HG03039 (cell line): ENCODE data around the gene SCML1.

Experiments
- ATAC-seq: cut with Tn5 transposase; IDR thresholded peaks from one replicate; pipeline ENCODE4 v1.9.1; 2021; ENCODE audit warnings: mild to moderate bottlenecking, moderate library complexity; ENCODE audit not compliant: unreplicated experiment

The SCML1 gene

DNA sequence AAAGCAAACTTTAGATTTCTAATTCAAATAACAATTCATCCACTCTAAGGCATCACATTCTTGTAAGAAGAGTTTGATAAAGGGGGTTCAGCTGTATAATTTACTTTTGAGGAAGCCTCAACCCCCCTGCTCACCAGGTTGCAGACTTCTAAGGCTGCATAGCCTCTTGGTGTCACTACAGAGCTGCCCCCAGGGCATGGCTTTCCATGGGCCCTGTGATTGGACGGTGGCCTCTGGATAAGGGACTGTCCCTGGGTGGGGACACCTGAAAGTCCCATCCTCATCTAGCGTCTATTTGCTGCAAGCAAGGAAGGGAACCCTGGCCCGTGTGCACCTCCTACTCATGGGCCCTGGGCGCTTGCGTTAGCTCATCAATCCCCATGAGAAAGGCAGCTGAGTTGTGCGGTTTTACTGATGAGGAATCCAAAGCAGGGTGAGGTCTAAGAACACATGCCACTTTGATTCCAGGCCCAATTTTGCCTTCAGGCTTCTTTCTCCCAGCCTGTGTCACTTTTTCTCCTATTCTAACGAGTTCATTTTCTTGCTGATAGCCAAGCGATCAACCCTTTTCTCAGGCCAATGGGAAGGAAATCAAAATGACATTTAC is 51.8 kb downstream of the SCML1 start:
- no peak for ATAC-seq

DNA sequence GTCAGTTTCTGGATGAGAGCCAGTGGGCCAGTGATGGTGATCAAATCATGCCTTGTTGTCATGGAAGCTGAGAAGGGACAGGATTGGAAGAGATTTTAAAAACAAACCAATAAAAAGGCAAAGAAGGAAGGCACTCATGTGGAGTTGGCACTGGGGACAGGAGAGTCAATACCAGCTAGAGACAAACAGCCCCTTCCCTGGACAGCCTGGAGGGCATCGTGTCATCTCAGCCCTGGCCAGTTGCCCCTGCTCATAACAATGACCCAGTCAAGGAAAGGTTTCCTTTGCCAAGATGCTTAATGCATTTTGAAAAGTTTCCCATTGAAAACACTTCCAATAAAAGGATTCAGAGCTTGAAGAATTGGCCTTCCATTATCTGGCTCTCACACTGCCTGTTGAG is 55.5 kb downstream of the SCML1 start:
- ATAC-seq: no peak

DNA sequence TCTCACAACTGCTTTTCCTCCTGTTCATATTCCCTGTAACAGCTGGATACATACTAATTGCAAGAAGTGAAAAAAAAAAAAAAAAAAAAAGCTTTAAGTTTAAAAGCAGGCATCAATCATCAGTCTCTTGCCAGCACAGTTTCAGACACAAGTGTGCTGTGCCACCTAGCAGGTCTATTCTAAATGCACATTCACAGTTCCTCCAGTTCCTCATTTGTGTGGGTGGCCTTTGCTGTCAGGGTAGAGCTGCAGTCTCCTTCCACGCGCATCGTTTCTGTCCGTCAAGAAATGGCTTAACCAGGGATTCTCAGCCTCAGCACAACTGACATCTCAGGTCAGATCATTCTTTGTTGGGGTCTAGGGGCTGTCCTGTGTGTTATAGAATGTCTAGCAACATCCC is 61.6 kb downstream of the SCML1 start:
- ATAC-seq: no peak

DNA sequence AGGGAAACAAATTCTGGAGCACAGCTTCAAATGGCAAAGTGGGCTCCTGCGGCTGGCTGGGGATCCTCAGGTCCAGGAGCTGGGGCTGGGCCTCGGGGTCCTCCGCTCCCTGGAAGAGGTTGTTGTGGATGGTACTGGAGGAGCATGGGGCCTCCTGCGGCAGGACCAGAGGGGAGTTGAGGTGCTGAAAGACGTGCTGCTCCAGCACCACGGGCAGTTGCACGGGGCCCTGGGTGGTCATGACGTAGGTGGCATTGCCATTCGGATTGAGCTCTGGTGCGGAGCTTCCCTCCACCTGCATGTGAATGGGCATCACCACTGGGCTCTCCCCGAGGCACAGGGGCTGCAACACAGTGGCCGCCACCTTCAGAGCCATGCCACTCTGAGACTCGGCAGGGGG is 64.1 kb downstream of the SCML1 start:
- ATAC-seq: no peak

DNA sequence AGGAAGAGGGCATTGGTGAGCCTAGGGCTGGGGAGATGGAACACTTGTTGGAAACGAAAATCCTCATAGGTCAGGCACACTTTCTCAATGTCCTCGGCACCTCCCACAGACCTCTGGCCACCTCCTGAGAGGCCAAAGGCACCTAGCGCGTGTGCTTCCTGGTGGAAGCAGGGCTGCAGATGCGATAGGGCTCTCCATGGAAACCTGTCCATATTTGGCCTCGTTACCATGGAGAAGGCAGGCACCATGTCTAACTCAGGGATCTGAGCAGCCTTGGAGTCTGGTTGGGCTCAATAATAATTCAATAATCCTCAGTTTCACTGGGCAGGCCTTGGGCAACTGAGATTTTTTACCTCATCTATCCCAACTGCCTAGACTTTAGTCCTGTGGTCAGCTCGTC is 65.5 kb downstream of the SCML1 start:
- no peak for ATAC-seq

DNA sequence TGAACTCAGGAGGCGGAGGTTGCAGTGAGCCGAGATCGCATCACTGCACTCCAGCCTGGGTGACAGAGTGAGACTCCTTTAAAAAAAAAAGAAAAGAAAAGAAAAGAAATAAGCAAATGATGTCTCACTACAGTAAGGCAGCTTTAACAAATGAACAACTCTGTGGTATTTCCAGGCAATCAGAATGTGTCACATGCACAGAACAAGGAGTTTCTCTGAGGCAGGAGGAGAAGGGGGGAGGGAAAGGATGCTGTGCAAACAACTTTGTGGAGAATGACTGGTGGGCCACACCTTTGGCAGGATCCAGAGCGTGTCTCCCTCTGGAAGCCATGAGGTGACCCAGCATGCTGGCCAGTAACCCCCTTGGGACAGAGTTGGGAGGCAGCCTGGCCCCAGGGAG is 66.2 kb downstream of the SCML1 start:
- ATAC-seq: no peak
